SK-MEL-5 (cell line): ENCODE data around the gene CCT7. TPM values are rescaled to one million over a fixed set of nuclear protein-coding genes. Genes with fewer than 3 reads are reported as not detected.
"Not testable (repeated sequence)": the region's sequence is repeated elsewhere in the genome, so short reads cannot be mapped to it uniquely, and the experiment has no call there.

Source experiments
- DNase-seq: peaks from one replicate; pipeline ENCODE4 v3.0.0-alpha.2; 2016; ENCODE audit warnings: low read depth, low spot score
- in situ Hi-C: cut with HindIII; loops from 2 replicates; pipeline ENCODE4 v1.10.0; 2016; ENCODE audit warnings: low sequenced_read_pairs, high pct_unique_total_duplicates, low pct_unique_long_range_greater_than_20kb
- total RNA-seq: library from RNA; depleted of rRNA; stranded (reverse); fragments of >200 nt; shearing (Covaris generic); gene quantifications from 2 replicates; pipeline ENCODE4 v1.2.3, GENCODE V29; 2014

The CCT7 gene
- total RNA-seq, 1 experiment from 2014 or later = 775 TPM

GRCh38 chr2:73262108-73262651, 28.1 kb downstream of the CCT7 start:
- in situ Hi-C loops = no loop called here
- DNase-seq = no peak

- in situ Hi-C loops, DNase-seq: not testable (repeated sequence)
Observed at GRCh38 chr2:73262691-73263429, 28.8 kb downstream of the CCT7 start.

- in situ Hi-C loops = no loop called here
- DNase-seq = no peak
Observed at GRCh38 chr2:73263540-73264331, 29.6 kb downstream of the CCT7 start.

GRCh38 chr2:73264332-73264606, 30.2 kb downstream of the CCT7 start:
- in situ Hi-C loops = no loop called here
- no peak for DNase-seq

- no peak for DNase-seq
- in situ Hi-C loops = no loop called here
Observed at GRCh38 chr2:73264783-73265182, 30.7 kb downstream of the CCT7 start.

- DNase-seq = no peak
- in situ Hi-C loops = no loop called here
Observed at GRCh38 chr2:73265298-73266060, 31.4 kb downstream of the CCT7 start.

- in situ Hi-C loops = no loop called here
- DNase-seq = no peak
Observed at GRCh38 chr2:73266061-73266901, 32.2 kb downstream of the CCT7 start.

GRCh38 chr2:73267008-73267407, 32.9 kb downstream of the CCT7 start:
- no peak for DNase-seq
- in situ Hi-C loops = no loop called here

- no peak for DNase-seq
- in situ Hi-C loops = no loop called here
Observed at GRCh38 chr2:73268366-73268829, 34.3 kb downstream of the CCT7 start.

GRCh38 chr2:73268830-73269685, 35.0 kb downstream of the CCT7 start:
- no peak for DNase-seq
- in situ Hi-C loops = no loop called here

- in situ Hi-C loops = no loop called here
- DNase-seq = no peak
Observed at GRCh38 chr2:73269686-73270465, 35.8 kb downstream of the CCT7 start.

GRCh38 chr2:73272270-73272669, 38.2 kb downstream of the CCT7 start:
- in situ Hi-C loops = no loop called here
- no peak for DNase-seq

GRCh38 chr2:73279852-73280251, 45.7 kb downstream of the CCT7 start:
- no peak for DNase-seq
- in situ Hi-C loops = no loop called here

GRCh38 chr2:73281244-73281643, 47.1 kb downstream of the CCT7 start:
- in situ Hi-C loops = no loop called here
- DNase-seq = no peak

GRCh38 chr2:73282924-73283544, 48.9 kb downstream of the CCT7 start:
- no peak for DNase-seq
- in situ Hi-C loops = no loop called here
